Small intestine (tissue), 7 donors: Measurements from ENCODE around the gene SPAST. TPM values are rescaled to one million over a fixed set of nuclear protein-coding genes. Genes with fewer than 3 reads are reported as not detected.

Source experiments
- DNase-seq, 2 donors: peaks; one replicate each; pipeline versions ENCODE4 v3.0.0 to v3.0.0-alpha.2; 2013
- FAIRE-seq: peaks from 2 replicates; lab custom pipeline; 2012; peaks lifted over from hg19 to GRCh38; lab: Jason Lieb, UNC
- H3K27ac ChIP-seq, 3 donors: one replicate each; pipeline ENCODE4 v1.5.1; 2013; ENCODE audit warnings: low read length in 2 of 3, mild to moderate bottlenecking in 2 of 3, control low read depth in 1 of 3, inconsistent platforms in 1 of 3, low read depth in 1 of 3, moderate library complexity in 1 of 3
- H3K27me3 ChIP-seq, 3 donors: one replicate each; pipeline ENCODE4 v1.6.1; 2013; ENCODE audit warnings: low read length in 3 of 3, inconsistent platforms in 1 of 3; ENCODE audit not compliant: control insufficient read depth in 3 of 3, insufficient read depth in 3 of 3
- H3K36me3 ChIP-seq, 3 donors: one replicate each; pipeline ENCODE4 v1.6.1; 2013; ENCODE audit warnings: low read length in 3 of 3, inconsistent platforms in 1 of 3, low read depth in 1 of 3, mild to moderate bottlenecking in 1 of 3, moderate library complexity in 1 of 3; ENCODE audit not compliant: control insufficient read depth in 3 of 3, insufficient read depth in 2 of 3
- H3K4me1 ChIP-seq, 3 donors: one replicate each; pipeline ENCODE4 v1.6.1; 2013; ENCODE audit warnings: low read length in 2 of 3, inconsistent platforms in 1 of 3, low read depth in 1 of 3, mild to moderate bottlenecking in 1 of 3, moderate library complexity in 1 of 3; ENCODE audit not compliant: control insufficient read depth in 3 of 3, insufficient read depth in 2 of 3
- H3K4me3 ChIP-seq, 3 donors: one replicate each; pipeline ENCODE4 v1.5.1; 2013; ENCODE audit warnings: low read length in 3 of 3, control low read depth in 1 of 3, inconsistent platforms in 1 of 3, low read depth in 1 of 3, mild to moderate bottlenecking in 1 of 3, moderate library complexity in 1 of 3
- H3K9me3 ChIP-seq, 2 donors: one replicate each; pipeline ENCODE4 v1.6.1; 2013; ENCODE audit warnings: low read depth in 1 of 2, low read length in 1 of 2; ENCODE audit not compliant: control insufficient read depth in 2 of 2, insufficient read depth in 1 of 2
- WGBS, 3 donors: extraction: QIAGEN DNeasy Blood & Tissue Kit; methylation state at CpG; one replicate each; pipeline ENCODE4 v1.1.7; 2013; 5-methylcytosine and 5-hydroxymethylcytosine counted together
- polyA plus RNA-seq, 4 donors: library from polyadenylated mRNA; stranded (reverse) in 3 of 4; unstranded in 1 of 4; fragments of 200-250 nt in 3 of 4; fragments of 120-200 nt in 1 of 4; gene quantifications; one replicate each; pipeline versions ENCODE4 v1.2.1 to v1.2.3, GENCODE V29; 2013
- donor health status: healthy with polysubstance abuse.
- donor health status: control.
- donor health status: control.
- donor health status: Bipolar disorder and iron deficiency.
- donor health status: healthy.

Gene SPAST
- polyA plus RNA-seq, 4 donors = 5.8 to 28.7 (median 6.9) TPM

- 95 to 98% (median 96%) methylated on average over 3 of the region's 3 CpGs for WGBS, 3 donors
- no peak for FAIRE-seq
- Histone ChIP-seq H3K4me3 (no peak overlapping the region), H3K27ac (no peak overlapping the region), H3K9me3 (no peaks in the 10 kb centered on the region), H3K36me3 (peaks cover 0 to 21% (median 2%) of the 10 kb centered on the region in 3 donors), H3K4me1 (no peaks in the 10 kb centered on the region), H3K27me3 (no peaks in the 10 kb centered on the region)
- DNase-seq = no peak
Measured at GRCh38 chr2:32095671-32096070, 32.3 kb downstream of the SPAST start.

- Histone ChIP-seq H3K4me3 (no peak overlapping the region), H3K27me3 (no peaks in the 10 kb centered on the region), H3K4me1 (no peaks in the 10 kb centered on the region), H3K27ac (no peak overlapping the region), H3K36me3 (peaks cover 0 to 34% (median 8%) of the 10 kb centered on the region in 3 donors), H3K9me3 (peaks cover 0 to 19% of the 10 kb centered on the region in 2 donors)
- DNase-seq = no peak
- no peak for FAIRE-seq
- 91 to 97% (median 92%) methylated on average over 2 of the region's 2 CpGs for WGBS, 3 donors
Measured at GRCh38 chr2:32108111-32108510, 44.8 kb downstream of the SPAST start.

GRCh38 chr2:32118055-32118454 lies 54.7 kb downstream of the SPAST start:
- no peak for DNase-seq
- H3K4me1 ChIP-seq = no peaks in the 10 kb centered on the region
- H3K27ac ChIP-seq = no peak overlapping the region
- peaks cover 5 to 28% (median 10%) of the 10 kb centered on the region in 3 donors for H3K36me3 ChIP-seq
- WGBS, 3 donors = 82 to 87% (median 84%) methylated on average over 3 of the region's 3 CpGs
- H3K27me3 ChIP-seq = no peaks in the 10 kb centered on the region
- H3K9me3 ChIP-seq = no peaks in the 10 kb centered on the region
- no peak for FAIRE-seq
- no peak overlapping the region for H3K4me3 ChIP-seq

GRCh38 chr2:32119161-32119560 lies 55.8 kb downstream of the SPAST start:
- FAIRE-seq = no peak
- H3K36me3 ChIP-seq = peaks cover 5 to 19% (median 9%) of the 10 kb centered on the region in 3 donors
- no peaks in the 10 kb centered on the region for H3K9me3 ChIP-seq
- 92 to 93% (median 93%) methylated on average over 2 of the region's 2 CpGs for WGBS, 3 donors
- no peak overlapping the region for H3K27ac ChIP-seq
- H3K27me3 ChIP-seq = no peaks in the 10 kb centered on the region
- H3K4me3 ChIP-seq = no peak overlapping the region
- H3K4me1 ChIP-seq = no peaks in the 10 kb centered on the region
- DNase-seq = no peak

- Histone ChIP-seq H3K4me3 (no peak overlapping the region), H3K27ac (no peak overlapping the region), H3K27me3 (no peaks in the 10 kb centered on the region), H3K9me3 (no peaks in the 10 kb centered on the region), H3K4me1 (no peaks in the 10 kb centered on the region), H3K36me3 (peaks cover 0 to 29% (median 4%) of the 10 kb centered on the region in 3 donors)
- FAIRE-seq (no peak), DNase-seq (no peak)
Measured at GRCh38 chr2:32124660-32125059, 61.3 kb downstream of the SPAST start.

GRCh38 chr2:32128636-32129035 lies 65.3 kb downstream of the SPAST start:
- no peak overlapping the region for H3K27ac ChIP-seq
- DNase-seq = no peak
- H3K27me3 ChIP-seq = no peaks in the 10 kb centered on the region
- H3K36me3 ChIP-seq = peaks cover 2 to 44% (median 4%) of the 10 kb centered on the region in 3 donors
- no peak for FAIRE-seq
- WGBS, 3 donors = 90 to 96% (median 93%) methylated on average over 1 of the region's 1 CpG
- H3K4me1 ChIP-seq = no peaks in the 10 kb centered on the region
- H3K9me3 ChIP-seq = no peaks in the 10 kb centered on the region
- H3K4me3 ChIP-seq = no peak overlapping the region

GRCh38 chr2:32129086-32129485 lies 65.7 kb downstream of the SPAST start:
- Histone ChIP-seq H3K27ac (no peak overlapping the region), H3K4me1 (no peaks in the 10 kb centered on the region), H3K9me3 (no peaks in the 10 kb centered on the region), H3K36me3 (peaks cover 2 to 46% (median 4%) of the 10 kb centered on the region in 3 donors), H3K27me3 (no peaks in the 10 kb centered on the region), H3K4me3 (no peak overlapping the region)
- no peak for DNase-seq
- 93 to 96% (median 95%) methylated on average over 2 of the region's 2 CpGs for WGBS, 3 donors
- no peak for FAIRE-seq

GRCh38 chr2:32135409-32135808 lies 72.1 kb downstream of the SPAST start:
- peak; percentile 89 for FAIRE-seq
- H3K27me3 ChIP-seq = no peaks in the 10 kb centered on the region
- WGBS, 3 donors = 61 to 82% (median 78%) methylated on average over 8 of the region's 8 CpGs
- H3K9me3 ChIP-seq = no peaks in the 10 kb centered on the region
- H3K4me3 ChIP-seq = no peak overlapping the region
- H3K36me3 ChIP-seq = peaks cover 0 to 27% (median 3%) of the 10 kb centered on the region in 3 donors
- H3K27ac ChIP-seq = peak overlapping the region in 1 of 3 donors; percentile 8
- H3K4me1 ChIP-seq = no peaks in the 10 kb centered on the region
- DNase-seq = peak; percentile 86 to 93

GRCh38 chr2:32136097-32136496 lies 72.7 kb downstream of the SPAST start:
- H3K27ac ChIP-seq = peak overlapping the region in 2 of 3 donors; percentile 4 to 8
- 87 to 94% (median 94%) methylated on average over 4 of the region's 4 CpGs for WGBS, 3 donors
- no peak for FAIRE-seq

More at GRCh38 chr2:32136097-32136496, 72.7 kb downstream of the SPAST start:
- no peaks in the 10 kb centered on the region for H3K4me1 ChIP-seq
- peak in 1 of 2 donors; percentile 3 for DNase-seq
- no peaks in the 10 kb centered on the region for H3K27me3 ChIP-seq
- peaks cover 1 to 27% (median 2%) of the 10 kb centered on the region in 3 donors for H3K36me3 ChIP-seq
- no peak overlapping the region for H3K4me3 ChIP-seq
- no peaks in the 10 kb centered on the region for H3K9me3 ChIP-seq
